Measurements from ENCODE around the gene TIGIT.
A peak's percentile ranks its signal among the peaks of the same experiment; 100 is the strongest.
"Not testable (repeated sequence)": the region's sequence is repeated elsewhere in the genome, so short reads cannot be mapped to it uniquely, and the experiment has no call there.

TIGIT gene

DNA sequence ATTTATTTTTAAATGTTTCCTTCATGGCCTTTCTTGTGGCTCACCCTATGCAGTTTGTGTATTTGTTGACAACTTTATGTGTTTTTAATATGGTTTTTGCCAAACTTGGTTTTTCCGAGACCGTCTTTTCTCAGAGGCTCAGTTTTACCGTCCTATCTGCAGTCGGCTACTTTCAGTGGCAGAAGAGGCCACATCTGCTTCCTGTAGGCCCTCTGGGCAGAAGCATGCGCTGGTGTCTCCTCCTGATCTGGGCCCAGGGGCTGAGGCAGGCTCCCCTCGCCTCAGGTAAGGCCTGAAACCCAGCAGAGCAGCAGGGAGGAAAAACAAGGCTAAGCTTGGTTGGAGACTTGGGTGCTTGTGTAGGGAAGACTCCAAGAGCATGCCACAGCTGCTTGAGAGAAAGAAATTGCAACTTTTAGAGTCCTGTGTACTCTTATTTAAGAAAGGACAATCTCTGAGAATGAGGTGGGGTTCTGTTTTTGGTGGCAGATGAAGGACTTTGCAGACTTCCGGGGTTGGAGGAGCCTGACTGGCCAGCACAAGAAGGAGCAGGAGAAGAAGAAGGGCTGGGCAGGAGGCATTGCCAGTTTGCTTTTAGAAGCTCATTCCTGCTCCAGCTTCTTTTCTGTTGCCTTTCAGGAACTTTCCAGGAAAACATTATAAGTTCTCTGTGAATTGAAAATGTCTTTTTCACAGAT lies at the start of gene TIGIT:
Gene TIGIT (plus strand): TSS at position 191 of the 698 bp plus-strand sequence. CDS start 34 bp downstream, at position 225.
- no peak for DNase-seq

DNA sequence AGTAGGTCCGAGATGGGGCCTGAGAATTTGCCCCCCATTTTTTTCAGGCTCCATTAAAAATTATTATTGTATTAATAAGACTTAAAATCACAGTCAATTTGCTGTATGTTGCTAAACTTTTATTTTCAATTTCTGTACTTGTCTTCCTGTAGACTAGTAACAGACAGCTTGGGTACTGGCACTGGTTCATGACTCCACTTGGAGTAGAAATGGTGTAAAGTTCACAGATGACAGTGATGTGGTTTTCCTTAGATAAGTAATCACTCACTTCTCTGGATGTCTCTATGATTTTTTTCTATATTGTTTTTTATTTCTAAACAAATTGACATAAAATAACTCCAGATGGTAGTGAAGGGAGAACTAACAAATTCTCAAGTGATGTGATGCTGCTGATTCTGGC lies 40.9 kb upstream of the TIGIT start:
- no peak for DNase-seq

DNA sequence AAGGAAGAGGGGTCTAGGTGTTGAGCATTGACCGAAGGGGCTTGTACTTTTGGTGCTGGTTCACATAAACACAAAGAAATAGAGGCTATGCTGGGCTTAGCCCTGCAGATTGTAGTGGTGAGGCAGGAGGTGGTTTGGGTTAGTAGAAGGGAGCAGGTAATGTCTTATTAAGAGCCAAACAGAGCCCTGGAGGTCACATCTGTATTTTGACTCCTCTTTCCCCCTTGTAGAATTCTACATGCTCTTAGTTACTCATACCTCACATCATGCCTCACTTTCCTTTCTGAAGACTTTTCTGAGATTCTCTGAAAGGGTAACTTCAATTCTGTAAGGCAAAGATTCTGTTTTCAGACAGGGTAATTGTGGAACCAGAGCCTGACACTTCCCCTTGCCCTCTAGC lies 40.3 kb upstream of the TIGIT start:
- DNase-seq, result no peak

DNA sequence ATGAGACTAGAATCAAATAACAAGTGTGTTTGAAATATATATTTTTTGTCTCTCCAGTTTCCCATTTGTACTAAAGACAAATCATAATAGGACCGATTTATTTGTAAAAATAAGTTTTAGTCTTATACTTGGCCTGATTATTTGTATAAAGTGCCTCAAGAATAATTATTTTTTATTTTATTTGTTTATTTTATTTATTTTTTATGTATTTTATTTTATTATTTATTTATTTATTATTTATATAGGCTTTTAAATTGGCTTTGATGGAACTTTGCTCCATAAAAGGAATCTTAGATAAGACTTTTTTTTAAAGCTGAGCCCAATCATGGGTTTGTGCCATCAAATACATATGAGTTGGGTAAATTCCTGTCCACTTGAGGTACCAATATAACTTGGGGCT lies 34.3 kb upstream of the TIGIT start:
- no peak for DNase-seq

DNA sequence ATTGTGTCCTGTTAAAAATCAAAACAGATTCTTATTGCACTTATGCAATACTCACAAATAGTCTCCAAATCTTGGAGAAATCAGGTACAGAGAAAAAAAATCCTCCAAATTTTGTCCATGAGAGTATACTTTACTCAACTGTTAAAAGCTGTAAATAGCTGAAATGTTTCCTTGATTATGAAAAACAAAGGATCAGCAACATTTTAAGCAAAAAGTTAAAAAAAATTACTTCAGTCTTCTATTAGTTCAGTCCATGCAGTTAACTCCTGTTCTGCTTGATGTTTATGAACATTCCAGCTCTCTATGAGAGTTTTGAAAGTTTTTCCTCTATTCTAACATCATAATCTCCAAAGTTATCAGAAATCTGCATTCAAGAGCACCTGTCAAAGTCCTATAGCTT lies 33.7 kb upstream of the TIGIT start:
- no peak for DNase-seq

DNA sequence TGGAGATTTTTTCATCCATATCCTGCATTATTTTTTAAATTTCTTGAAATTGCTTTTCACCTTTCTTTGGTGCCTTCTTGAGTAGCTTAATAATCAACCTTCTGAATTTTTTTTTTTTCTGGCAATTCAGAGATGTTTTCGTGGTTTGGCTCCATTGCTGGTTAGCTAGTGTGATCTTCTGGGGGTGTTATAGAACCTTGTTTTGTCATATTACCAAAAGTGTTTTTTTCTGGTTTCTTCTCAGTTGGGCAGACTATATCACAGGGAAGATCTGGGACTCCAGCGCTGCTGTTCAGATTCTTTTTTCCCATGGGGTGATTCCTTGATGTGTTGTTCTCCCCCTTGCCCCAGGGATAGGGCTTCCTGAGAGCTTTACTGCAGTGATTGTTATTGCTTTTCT lies 23.8 kb upstream of the TIGIT start:
- no peak for DNase-seq

DNA sequence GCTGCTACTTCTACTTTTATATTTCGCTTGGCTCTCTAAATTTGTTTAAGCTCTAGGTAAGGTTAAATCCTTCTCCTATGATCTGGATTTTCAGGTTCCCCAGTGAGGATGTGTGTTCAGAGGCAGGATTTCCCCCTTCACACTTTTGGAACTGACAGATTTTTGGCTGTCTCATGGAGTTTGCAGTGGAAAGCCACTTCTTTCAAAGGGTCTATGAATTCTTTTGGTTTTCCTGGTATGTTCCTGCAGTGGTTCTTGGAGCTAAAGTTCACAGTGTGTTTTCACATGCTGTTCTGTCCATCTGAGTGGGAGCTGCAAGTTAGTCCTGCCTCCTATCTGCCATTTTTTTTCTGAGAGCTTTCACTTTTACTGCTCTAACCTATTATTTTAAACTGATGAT lies 21.6 kb upstream of the TIGIT start:
- DNase-seq, result no peak

DNA sequence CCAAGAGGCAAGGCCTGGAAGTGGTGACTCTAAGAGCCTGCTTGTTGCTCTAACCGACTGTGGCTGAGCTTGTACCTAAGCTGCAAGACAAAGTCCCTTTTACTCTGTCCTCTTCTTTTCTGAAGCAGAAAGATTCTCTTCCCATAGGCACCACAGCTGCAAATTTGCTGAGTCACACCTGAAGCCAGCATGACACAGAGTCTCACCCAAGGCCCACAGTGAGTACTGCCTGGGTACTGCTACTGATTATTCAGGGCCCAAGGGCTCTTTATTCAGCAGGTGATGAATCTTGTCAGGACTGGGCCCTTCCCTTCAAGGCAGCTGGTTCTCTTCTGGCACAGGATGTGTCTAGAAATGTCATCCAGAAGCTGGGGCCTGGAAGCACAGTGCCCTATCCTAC lies 18.9 kb upstream of the TIGIT start:
- no peak for DNase-seq

DNA sequence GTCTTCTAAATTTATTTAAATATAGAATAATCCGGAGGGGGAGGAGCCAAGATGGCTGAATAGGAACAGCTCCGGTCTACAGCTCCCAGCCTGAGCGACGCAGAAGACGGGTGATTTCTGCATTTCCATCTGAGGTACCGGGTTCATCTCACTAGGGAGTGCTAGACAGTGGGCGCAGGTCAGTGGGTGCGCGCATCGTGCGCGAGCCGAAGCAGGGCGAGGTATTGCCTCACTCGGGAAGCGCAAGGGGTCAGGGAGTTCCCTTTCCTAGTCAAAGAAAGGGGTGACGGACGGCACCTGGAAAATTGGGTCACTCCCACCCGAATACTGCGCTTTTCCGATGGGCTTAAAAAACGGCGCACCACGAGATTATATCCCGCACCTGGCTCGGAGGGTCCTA lies 17.0 kb upstream of the TIGIT start:
- DNase-seq, result not testable (repeated sequence)

DNA sequence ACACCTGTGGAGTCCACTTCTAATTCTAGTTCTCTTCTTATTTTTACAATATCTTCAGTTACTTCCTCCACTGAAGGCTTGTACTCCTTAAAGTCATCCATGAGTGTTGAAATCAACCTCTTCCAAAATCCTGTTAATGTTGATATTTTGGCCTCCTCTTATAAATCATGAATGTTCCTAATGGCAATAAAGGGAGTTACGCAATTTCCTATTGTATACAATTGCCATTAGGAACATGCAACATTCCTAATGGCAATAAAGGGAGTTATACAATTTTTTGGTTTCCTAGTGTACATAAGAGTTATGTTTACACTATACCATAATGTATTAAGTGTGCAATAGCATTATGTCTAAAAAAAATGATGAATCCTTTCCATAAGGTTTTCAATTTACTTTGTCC lies 9.2 kb upstream of the TIGIT start:
- DNase-seq, result no peak

DNA sequence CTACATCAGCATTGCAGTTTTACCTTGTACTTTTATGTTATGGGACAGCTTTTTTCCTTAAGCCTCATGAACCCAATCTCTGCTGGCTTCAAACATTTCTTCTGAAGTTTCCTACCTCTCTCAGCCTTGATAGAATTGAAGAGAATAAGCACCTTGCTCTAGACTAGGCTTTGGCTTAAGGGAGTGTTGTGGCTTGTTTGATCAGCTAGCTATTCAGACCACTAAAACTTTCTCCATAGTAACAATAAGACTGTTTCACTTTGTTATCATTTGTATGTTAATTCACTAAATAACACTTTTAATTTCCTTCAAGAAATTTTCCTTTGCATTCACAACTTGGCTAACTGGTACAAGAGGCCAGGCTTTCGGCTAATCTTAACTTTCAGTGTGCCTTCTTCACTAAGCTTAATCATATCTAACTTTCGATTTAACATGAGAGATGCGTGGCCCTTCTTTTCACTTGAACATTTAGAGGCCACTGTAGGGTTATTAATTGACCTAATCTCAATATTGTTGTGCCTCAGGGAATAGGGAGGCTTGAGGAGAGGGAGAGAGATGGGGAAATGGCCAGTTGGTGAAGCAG lies 8.1 kb upstream of the TIGIT start:
- DNase-seq, result no peak

DNA sequence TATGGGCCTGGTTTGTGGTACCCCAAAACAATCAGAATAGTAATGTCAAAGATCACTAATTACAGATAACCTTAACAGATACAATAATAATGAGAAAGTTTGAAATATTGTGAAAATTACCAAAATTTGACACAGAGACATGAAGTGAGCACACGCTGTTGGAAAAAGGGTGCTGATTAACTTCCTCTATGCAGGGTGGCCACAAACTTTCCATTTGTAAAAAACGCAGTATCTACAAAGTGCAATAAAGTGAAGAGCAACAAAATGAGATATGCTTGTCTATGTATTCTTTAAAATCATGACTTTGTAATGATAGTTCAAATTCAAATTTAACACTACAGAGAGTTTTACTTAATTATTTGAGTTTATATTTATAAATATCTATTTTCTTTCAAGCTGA lies 7.6 kb upstream of the TIGIT start:
- no peak for DNase-seq

DNA sequence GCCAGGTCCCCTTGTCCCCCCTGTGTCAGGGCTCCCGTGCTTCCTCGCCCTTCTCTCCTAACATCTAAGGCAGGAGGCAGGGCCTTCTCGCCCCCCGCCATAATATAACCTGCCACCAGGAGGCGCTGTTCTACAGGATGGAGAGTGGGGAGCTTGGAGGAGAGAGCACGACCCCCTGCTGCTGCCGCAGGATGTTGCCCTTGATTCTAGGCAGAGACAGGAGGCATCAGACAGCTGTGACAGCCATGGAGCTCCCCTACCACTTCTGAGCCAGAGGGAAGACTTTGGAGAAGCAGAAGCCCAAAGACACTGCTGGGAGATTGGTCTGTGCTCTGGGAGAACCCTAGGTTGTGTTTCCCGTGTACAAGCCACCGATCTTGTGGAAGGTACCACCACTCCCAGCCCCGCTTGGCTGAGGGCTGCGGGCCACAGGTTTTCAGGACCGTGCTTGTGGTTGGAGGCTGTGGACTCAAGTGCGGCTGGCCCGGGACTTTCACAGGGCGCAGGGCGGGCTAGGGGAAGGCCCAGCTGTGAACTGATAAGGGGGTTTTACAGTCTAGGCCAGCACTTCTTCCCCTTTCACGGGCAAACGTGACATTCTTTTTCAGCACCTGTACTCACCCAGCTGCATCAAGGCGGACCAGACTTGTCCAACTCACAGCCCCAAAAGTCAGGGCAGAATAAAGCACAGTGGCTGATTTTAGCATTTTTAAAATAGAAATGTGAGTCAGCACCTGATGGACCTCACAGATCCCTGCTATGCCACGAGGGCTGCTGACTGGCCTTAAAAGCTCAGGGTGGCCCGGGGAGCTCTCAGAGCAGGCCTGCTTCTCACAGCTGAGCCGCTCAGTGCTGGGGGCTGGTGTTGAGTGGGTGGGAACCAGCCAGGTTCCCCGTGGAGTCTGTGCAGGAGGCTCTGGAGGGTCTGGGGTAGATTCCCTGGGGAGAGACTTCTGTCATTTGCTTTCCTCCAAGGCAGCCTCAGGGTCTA lies 2.6 kb upstream of the TIGIT start:
- peak; percentile 91 for DNase-seq

DNA sequence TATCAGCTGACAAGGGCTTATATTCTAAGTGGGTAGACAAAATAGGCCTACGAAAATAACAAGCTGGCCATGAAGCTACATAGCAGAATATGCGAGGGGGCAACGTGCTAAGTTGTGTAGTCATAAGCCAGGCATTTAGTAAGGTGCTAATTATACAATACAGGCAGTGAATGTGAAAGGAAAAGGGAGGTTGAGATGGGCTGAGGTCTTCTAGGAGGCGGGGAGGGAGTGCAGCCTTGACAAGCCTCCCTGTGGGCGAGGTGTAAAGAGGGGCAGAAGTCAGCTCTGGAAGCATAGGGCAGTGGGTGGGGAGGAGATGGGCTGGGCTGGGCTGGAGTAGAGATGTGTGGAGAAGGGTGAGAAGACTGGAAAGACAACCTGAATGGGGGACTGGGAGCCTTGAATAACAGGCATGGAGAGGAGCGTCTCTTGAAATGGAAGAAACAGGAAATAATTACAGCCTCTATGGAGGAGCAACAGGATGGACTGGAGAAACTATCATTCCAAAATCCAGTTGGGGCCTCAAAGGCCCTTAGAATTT lies 1.2 kb downstream of the TIGIT start:
- DNase-seq, result no peak

DNA sequence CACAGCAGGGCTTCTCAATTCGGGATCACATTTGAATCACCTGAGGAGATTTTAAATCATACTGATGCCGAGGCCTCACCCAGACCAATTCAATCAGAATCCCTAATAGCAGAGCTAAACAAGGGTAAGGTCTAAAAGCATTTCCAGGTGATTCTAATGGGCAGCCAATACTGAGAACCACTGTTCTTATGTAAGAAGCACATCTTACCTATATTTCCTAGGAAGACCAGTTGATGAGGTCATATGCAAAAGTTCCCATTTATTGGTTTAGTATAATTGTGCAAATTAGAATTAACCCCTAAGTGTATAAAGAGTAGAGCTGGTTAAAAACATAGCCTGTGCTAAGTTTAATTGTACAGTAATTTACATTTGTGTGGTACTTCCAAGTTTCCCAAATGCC lies 2.1 kb downstream of the TIGIT start:
- no peak for DNase-seq

DNA sequence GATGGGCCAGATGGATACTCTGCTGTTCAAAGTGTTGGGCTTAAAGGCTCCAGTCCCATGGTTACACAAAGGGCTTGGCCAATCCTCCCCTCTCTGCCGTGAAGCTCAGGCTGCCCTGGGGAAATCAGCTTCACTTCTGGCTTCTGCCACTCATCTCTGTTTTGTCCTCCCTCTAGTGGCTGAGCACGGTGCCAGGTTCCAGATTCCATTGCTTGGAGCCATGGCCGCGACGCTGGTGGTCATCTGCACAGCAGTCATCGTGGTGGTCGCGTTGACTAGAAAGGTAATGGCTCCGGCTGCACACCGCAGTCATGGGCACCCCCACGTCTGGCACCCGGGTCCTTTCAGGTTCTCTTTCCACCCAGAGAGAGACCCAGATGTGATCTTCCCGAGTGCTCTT lies 5.6 kb downstream of the TIGIT start:
- DNase-seq, result peak; percentile 31

DNA sequence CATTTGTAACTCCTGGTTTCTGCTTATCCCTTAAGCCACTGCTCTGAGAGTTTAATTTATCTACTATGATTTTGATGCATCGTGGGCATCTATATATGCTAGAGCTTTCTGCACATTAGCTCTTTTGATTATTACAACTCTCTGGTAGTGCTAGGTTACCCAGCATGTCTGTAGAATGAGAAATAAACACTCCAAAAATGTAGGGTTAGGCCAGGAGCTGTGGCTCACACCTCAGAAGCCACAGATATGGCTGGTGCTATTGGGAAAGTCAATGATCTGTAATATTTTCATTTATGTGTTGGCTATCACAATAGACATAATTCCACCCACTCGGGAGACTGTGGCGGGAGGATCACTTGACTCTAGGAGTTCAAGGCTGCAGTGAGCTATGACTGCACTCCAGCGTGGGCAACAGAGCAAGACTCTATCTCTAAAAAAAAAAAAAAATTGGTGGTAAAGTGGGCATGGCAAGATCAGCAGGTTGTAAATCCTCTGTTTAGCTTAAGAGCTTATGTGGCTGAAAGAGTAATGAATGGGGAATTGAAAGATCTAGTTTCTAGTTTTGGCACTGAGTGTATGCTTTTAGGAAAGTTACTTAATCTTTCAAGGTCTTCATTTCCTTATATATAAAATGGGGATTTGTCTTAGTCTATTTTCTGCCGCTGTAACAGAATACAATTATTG lies 6.3 kb downstream of the TIGIT start:
- DNase-seq, result no peak

DNA sequence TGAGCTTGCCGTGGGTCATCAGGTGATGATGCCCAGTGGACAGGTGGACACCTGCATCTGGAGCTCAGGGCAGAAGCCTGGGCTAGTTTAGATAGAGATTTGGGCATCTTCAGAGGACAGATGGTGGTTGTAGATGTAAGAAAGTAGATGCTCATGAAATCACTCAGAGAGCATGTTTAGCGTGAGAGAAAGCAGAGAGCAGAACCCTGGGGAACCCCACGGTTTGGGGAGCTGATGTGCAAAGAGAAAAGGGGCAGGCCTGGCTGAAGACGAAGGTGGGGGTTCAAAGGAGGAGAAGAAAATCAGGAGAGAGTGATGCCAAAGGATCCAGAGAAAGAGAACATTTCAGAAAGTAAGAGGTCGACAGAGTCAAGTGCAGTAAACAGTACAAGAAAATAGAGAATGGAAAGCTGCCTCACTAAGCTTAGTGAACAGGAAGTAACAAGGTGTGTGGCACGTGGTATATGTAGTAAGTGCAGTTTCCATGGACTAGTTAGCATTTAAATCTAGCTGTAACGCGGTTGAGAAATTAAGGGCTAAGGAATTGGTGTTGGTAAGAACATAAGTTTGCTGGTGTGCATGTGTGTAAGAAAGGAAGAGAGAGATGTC lies 13.5 kb downstream of the TIGIT start:
- no peak for DNase-seq

DNA sequence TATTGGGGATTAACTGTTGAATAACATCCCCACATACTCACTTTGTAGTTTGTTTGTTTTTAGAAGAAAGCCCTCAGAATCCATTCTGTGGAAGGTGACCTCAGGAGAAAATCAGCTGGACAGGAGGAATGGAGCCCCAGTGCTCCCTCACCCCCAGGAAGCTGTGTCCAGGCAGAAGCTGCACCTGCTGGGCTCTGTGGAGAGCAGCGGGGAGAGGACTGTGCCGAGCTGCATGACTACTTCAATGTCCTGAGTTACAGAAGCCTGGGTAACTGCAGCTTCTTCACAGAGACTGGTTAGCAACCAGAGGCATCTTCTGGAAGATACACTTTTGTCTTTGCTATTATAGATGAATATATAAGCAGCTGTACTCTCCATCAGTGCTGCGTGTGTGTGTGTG lies 14.0 kb downstream of the TIGIT start:
- no peak for DNase-seq

DNA sequence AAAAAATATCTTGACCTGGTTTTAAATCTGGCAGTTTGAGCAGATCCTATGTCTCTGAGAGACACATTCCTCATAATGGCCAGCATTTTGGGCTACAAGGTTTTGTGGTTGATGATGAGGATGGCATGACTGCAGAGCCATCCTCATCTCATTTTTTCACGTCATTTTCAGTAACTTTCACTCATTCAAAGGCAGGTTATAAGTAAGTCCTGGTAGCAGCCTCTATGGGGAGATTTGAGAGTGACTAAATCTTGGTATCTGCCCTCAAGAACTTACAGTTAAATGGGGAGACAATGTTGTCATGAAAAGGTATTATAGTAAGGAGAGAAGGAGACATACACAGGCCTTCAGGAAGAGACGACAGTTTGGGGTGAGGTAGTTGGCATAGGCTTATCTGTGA lies 14.5 kb downstream of the TIGIT start:
- no peak for DNase-seq

DNA sequence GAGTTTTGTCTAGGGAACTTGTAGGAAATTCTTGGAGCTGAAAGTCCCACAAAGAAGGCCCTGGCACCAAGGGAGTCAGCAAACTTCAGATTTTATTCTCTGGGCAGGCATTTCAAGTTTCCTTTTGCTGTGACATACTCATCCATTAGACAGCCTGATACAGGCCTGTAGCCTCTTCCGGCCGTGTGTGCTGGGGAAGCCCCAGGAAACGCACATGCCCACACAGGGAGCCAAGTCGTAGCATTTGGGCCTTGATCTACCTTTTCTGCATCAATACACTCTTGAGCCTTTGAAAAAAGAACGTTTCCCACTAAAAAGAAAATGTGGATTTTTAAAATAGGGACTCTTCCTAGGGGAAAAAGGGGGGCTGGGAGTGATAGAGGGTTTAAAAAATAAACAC lies 15.0 kb downstream of the TIGIT start:
- peak; percentile 34 for DNase-seq

DNA sequence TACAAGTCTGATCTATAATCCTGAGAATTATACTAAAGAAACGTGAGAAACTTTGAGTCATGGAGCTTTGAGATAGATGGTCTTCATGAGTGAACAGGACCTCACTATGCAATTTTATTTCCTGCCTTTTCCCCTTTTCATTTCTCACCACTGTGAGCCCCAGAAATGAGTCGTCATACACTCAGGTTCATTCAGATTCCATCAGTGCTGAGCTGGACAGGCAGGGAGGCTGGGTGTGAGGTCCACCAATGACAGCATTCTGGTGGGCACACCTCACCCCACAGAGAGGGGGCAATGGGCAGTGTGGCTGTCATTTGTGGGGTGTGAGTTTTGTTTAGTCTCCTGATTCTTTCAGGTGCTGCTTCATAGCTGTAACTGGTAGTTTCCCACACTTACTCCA lies 16.9 kb downstream of the TIGIT start:
- DNase-seq, result no peak

DNA sequence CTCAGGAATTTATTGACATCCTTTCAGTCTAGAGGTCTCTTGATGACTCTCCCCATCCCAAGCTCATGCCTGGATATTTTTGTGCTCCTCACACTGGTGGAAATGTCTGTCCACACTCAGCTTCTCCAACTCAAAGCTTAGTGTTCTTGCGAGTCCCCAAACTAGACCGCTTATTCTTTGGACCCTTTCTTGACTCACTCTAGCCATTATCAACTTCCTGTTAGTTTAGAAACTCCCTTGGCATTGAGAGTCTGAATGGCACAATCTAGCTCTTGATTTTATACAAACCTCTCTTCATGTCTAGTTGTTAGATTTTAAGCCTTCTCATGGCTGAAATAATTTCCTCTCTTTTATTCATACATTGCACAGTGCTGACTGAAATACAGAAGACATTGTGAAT lies 19.6 kb downstream of the TIGIT start:
- DNase-seq, result no peak

Data from activated gamma-delta T cell treated with Interleukin-2 at 50 U/mL for 16 hours (primary cell).